ENCODE measurements around the gene LMAN2. TPM values are rescaled to one million over a fixed set of nuclear protein-coding genes. Genes with fewer than 3 reads are reported as not detected.

LMAN2 gene
- total RNA-seq, 2 experiments from 2014 or later, result 110 to 116 TPM

GRCh38 chr5:177314376-177315342 lies 36.8 kb downstream of the LMAN2 start:
- Mint-ChIP-seq H3K4me3 (no peak overlapping the region), H3K9me3 (no peaks in the 10 kb centered on the region), H3K4me1 (peaks cover 31% of the 10 kb centered on the region), H3K27ac (no peak overlapping the region), H3K27me3 (no peaks in the 10 kb centered on the region), H3K36me3 (peaks cover 14% of the 10 kb centered on the region)
- DNase-seq, result no peak
- POLR2A ChIA-PET, result interaction anchor here (1.5 kb wide), 1 partner anchor 37 kb away, joined by 4 read pairs; the partner anchor contains the start of gene LMAN2
- no peak for ATAC-seq (ENCODE audit: low read depth)

GRCh38 chr5:177313561-177314259 lies 37.8 kb downstream of the LMAN2 start:
- DNase-seq (no peak), ATAC-seq (ENCODE audit: low read depth) (no peak)
- Mint-ChIP-seq H3K9me3 (no peaks in the 10 kb centered on the region), H3K4me1 (peaks cover 34% of the 10 kb centered on the region), H3K36me3 (peaks cover 12% of the 10 kb centered on the region), H3K27me3 (no peaks in the 10 kb centered on the region), H3K27ac (peak overlapping the region; percentile 58), H3K4me3 (peak overlapping the region; percentile 100)
- POLR2A ChIA-PET, result interaction anchor here (0.9 to 4.2 kb wide), 8 partner anchors 12 to 225 kb away, joined by 3 to 51 read pairs (median 14); partner anchors contain the start of genes LMAN2, NSD1, PRELID1 and RAB24

- DNase-seq (peak; percentile 70), ATAC-seq (ENCODE audit: low read depth) (peak; percentile 34)
- POLR2A ChIA-PET, result interaction anchor here (0.6 to 4.2 kb wide), 20 partner anchors 11 to 775 kb away, joined by 3 to 51 read pairs (median 4); partner anchors contain the start of genes LMAN2, NSD1, PRELID1 and PRR7
- H3K27me3 Mint-ChIP-seq, result no peaks in the 10 kb centered on the region
- H3K4me3 Mint-ChIP-seq, result peak overlapping the region; percentile 100
- peaks cover 34% of the 10 kb centered on the region for H3K4me1 Mint-ChIP-seq
- H3K27ac Mint-ChIP-seq, result peak overlapping the region; percentile 94
- peaks cover 12% of the 10 kb centered on the region for H3K36me3 Mint-ChIP-seq
- no peaks in the 10 kb centered on the region for H3K9me3 Mint-ChIP-seq
These were observed 38.8 kb downstream of the LMAN2 start for GRCh38 chr5:177312649-177313181.

GRCh38 chr5:177311723-177312648 lies 39.5 kb downstream of the LMAN2 start, which contains the start of gene MXD3:
Gene MXD3 (minus strand): TSS chr5:177311898. CDS start chr5:177311830, 68 bp downstream.
- no peaks in the 10 kb centered on the region for H3K9me3 Mint-ChIP-seq
- peaks cover 32% of the 10 kb centered on the region for H3K4me1 Mint-ChIP-seq
- H3K27me3 Mint-ChIP-seq, result no peaks in the 10 kb centered on the region
- H3K36me3 Mint-ChIP-seq, result peaks cover 13% of the 10 kb centered on the region
- H3K27ac Mint-ChIP-seq, result peak within 1 kb of the TSS; percentile 98
- DNase-seq (peak; percentile 97), ATAC-seq (ENCODE audit: low read depth) (peak; percentile 82)
- POLR2A ChIA-PET, result interaction anchor here (0.6 to 4.2 kb wide), 20 partner anchors 11 to 775 kb away, joined by 3 to 51 read pairs (median 4); partner anchors contain the start of genes GRK6, LMAN2, NSD1 and PRELID1
- H3K4me3 Mint-ChIP-seq, result peak within 1 kb of the TSS; percentile 100

GRCh38 chr5:177311392-177311722 lies 40.1 kb downstream of the LMAN2 start:
- H3K4me1 Mint-ChIP-seq, result peaks cover 36% of the 10 kb centered on the region
- H3K27ac Mint-ChIP-seq, result peak overlapping the region; percentile 94
- no peaks in the 10 kb centered on the region for H3K27me3 Mint-ChIP-seq
- peaks cover 18% of the 10 kb centered on the region for H3K36me3 Mint-ChIP-seq
- DNase-seq (no peak), ATAC-seq (ENCODE audit: low read depth) (no peak)
- no peaks in the 10 kb centered on the region for H3K9me3 Mint-ChIP-seq
- POLR2A ChIA-PET, result interaction anchor here (1.4 to 4.2 kb wide), 6 partner anchors 10 to 177 kb away, joined by 3 to 51 read pairs (median 7); partner anchors contain the start of genes GRK6, NSD1, PRELID1 and RAB24
- peak overlapping the region; percentile 100 for H3K4me3 Mint-ChIP-seq

- ATAC-seq (ENCODE audit: low read depth) (no peak), DNase-seq (peak; percentile 53)
- Mint-ChIP-seq H3K9me3 (no peaks in the 10 kb centered on the region), H3K27ac (peak overlapping the region; percentile 98), H3K27me3 (no peaks in the 10 kb centered on the region), H3K4me3 (peak overlapping the region; percentile 100), H3K4me1 (peaks cover 35% of the 10 kb centered on the region), H3K36me3 (peaks cover 19% of the 10 kb centered on the region)
- POLR2A ChIA-PET, result interaction anchor here (0.6 to 4.2 kb wide), 6 partner anchors 10 to 178 kb away, joined by 3 to 51 read pairs (median 7); partner anchors contain the start of genes GRK6, NSD1, PRELID1 and RAB24
These were observed 40.6 kb downstream of the LMAN2 start for GRCh38 chr5:177310757-177311391.

GRCh38 chr5:177310332-177310731 lies 41.1 kb downstream of the LMAN2 start:
- peaks cover 23% of the 10 kb centered on the region for H3K36me3 Mint-ChIP-seq
- no peaks in the 10 kb centered on the region for H3K9me3 Mint-ChIP-seq
- peak overlapping the region; percentile 100 for H3K4me3 Mint-ChIP-seq
- H3K4me1 Mint-ChIP-seq, result peaks cover 38% of the 10 kb centered on the region
- peak overlapping the region; percentile 98 for H3K27ac Mint-ChIP-seq
- H3K27me3 Mint-ChIP-seq, result no peaks in the 10 kb centered on the region
- ATAC-seq (ENCODE audit: low read depth) (no peak), DNase-seq (peak; percentile 30)
- POLR2A ChIA-PET, result interaction anchor here (0.9 to 4.2 kb wide), 5 partner anchors 9 to 177 kb away, joined by 4 to 51 read pairs (median 7); partner anchors contain the start of genes GRK6, NSD1, PRELID1 and RAB24

GRCh38 chr5:177309351-177310191 lies 41.9 kb downstream of the LMAN2 start:
- peak overlapping the region; percentile 100 for H3K4me3 Mint-ChIP-seq
- no peaks in the 10 kb centered on the region for H3K9me3 Mint-ChIP-seq
- peaks cover 29% of the 10 kb centered on the region for H3K36me3 Mint-ChIP-seq
- peak overlapping the region; percentile 63 for H3K27ac Mint-ChIP-seq
- no peaks in the 10 kb centered on the region for H3K27me3 Mint-ChIP-seq
- DNase-seq (peak; percentile 74), ATAC-seq (ENCODE audit: low read depth) (no peak)
- POLR2A ChIA-PET, result interaction anchor here (0.9 to 4.2 kb wide), 5 partner anchors 8 to 176 kb away, joined by 4 to 51 read pairs (median 7); partner anchors contain the start of genes GRK6, NSD1, PRELID1 and RAB24
- H3K4me1 Mint-ChIP-seq, result peaks cover 45% of the 10 kb centered on the region

GRCh38 chr5:177308740-177309139 lies 42.7 kb downstream of the LMAN2 start:
- H3K4me1 Mint-ChIP-seq, result peaks cover 47% of the 10 kb centered on the region
- DNase-seq (no peak), ATAC-seq (ENCODE audit: low read depth) (no peak)
- no peaks in the 10 kb centered on the region for H3K27me3 Mint-ChIP-seq
- POLR2A ChIA-PET, result interaction anchor here (2.7 kb wide), 1 partner anchor 175 kb away, joined by 9 read pairs; the partner anchor contains the start of gene NSD1
- H3K27ac Mint-ChIP-seq, result peak overlapping the region; percentile 70
- peaks cover 29% of the 10 kb centered on the region for H3K36me3 Mint-ChIP-seq
- H3K4me3 Mint-ChIP-seq, result no peak overlapping the region
- H3K9me3 Mint-ChIP-seq, result no peaks in the 10 kb centered on the region

- Mint-ChIP-seq H3K27ac (no peak overlapping the region), H3K4me3 (no peak overlapping the region), H3K4me1 (peaks cover 41% of the 10 kb centered on the region), H3K36me3 (peaks cover 29% of the 10 kb centered on the region), H3K9me3 (no peaks in the 10 kb centered on the region), H3K27me3 (no peaks in the 10 kb centered on the region)
- no peak for ATAC-seq (ENCODE audit: low read depth)
- no peak for DNase-seq
- POLR2A ChIA-PET, result interaction anchor here (0.6 to 1.0 kb wide), 2 partner anchors 119 to 311 kb away, joined by 3 to 4 read pairs; partner anchors contain the start of gene GRK6
These were observed 43.7 kb downstream of the LMAN2 start for GRCh38 chr5:177307544-177308363.

All from activated naive CD8-positive, alpha-beta T cell treated with anti-CD3 and anti-CD28 coated beads, Interleukin-2, amount 10 ng/mL, durations not matched to agents 7 days and 5 days (primary cell).